CD4-positive, alpha-beta T cell treated with Interleukin-17A for 1 hour (primary cell): Measurements from ENCODE around the gene IQGAP2.

Source experiments
- DNase-seq: peaks from one replicate; pipeline ENCODE4 v3.0.0-alpha.2; 2020

IQGAP2 gene

GRCh38 chr5:76479281-76479680 is 76.2 kb downstream of the IQGAP2 start:
- DNase-seq: no peak

GRCh38 chr5:76479973-76480667 is 77.0 kb downstream of the IQGAP2 start:
- no peak for DNase-seq

GRCh38 chr5:76482984-76483383 is 79.9 kb downstream of the IQGAP2 start:
- DNase-seq: no peak

- DNase-seq: no peak
Measured at GRCh38 chr5:76483433-76483832, 80.3 kb downstream of the IQGAP2 start.

GRCh38 chr5:76483881-76484280 is 80.8 kb downstream of the IQGAP2 start:
- DNase-seq: no peak

GRCh38 chr5:76485511-76485910 is 82.4 kb downstream of the IQGAP2 start:
- no peak for DNase-seq

- DNase-seq: no peak
Measured at GRCh38 chr5:76487386-76487785, 84.3 kb downstream of the IQGAP2 start.

- DNase-seq: no peak
Measured at GRCh38 chr5:76487821-76488220, 84.7 kb downstream of the IQGAP2 start.

GRCh38 chr5:76488969-76489368 is 85.9 kb downstream of the IQGAP2 start:
- DNase-seq: no peak

- no peak for DNase-seq
Measured at GRCh38 chr5:76489877-76490688, 87.0 kb downstream of the IQGAP2 start.

- no peak for DNase-seq
Measured at GRCh38 chr5:76490960-76491359, 87.9 kb downstream of the IQGAP2 start.

GRCh38 chr5:76492819-76493189 is 89.7 kb downstream of the IQGAP2 start:
- DNase-seq: no peak

GRCh38 chr5:76493190-76493837 is 90.2 kb downstream of the IQGAP2 start:
- DNase-seq: no peak

GRCh38 chr5:76494201-76494600 is 91.1 kb downstream of the IQGAP2 start:
- DNase-seq: no peak

GRCh38 chr5:76495870-76496269 is 92.8 kb downstream of the IQGAP2 start:
- DNase-seq: no peak

GRCh38 chr5:76497065-76497460 is 94.0 kb downstream of the IQGAP2 start:
- no peak for DNase-seq

- no peak for DNase-seq
Measured at GRCh38 chr5:76497986-76498717, 95.1 kb downstream of the IQGAP2 start.

GRCh38 chr5:76499507-76500161 is 96.5 kb downstream of the IQGAP2 start:
- no peak for DNase-seq

GRCh38 chr5:76500633-76501393 is 97.7 kb downstream of the IQGAP2 start:
- DNase-seq: no peak

- no peak for DNase-seq
Measured at GRCh38 chr5:76503929-76504328, 100.8 kb downstream of the IQGAP2 start.

GRCh38 chr5:76504901-76505564 is 101.9 kb downstream of the IQGAP2 start:
- DNase-seq: no peak
